HG03571 (cell line): ENCODE results near the gene KYNU.
A peak's percentile ranks its signal among the peaks of the same experiment; 100 is the strongest.

Source experiments
- ATAC-seq: cut with Tn5 transposase; IDR thresholded peaks from one replicate; pipeline ENCODE4 v1.9.1; 2021; ENCODE audit not compliant: unreplicated experiment

The KYNU gene

DNA sequence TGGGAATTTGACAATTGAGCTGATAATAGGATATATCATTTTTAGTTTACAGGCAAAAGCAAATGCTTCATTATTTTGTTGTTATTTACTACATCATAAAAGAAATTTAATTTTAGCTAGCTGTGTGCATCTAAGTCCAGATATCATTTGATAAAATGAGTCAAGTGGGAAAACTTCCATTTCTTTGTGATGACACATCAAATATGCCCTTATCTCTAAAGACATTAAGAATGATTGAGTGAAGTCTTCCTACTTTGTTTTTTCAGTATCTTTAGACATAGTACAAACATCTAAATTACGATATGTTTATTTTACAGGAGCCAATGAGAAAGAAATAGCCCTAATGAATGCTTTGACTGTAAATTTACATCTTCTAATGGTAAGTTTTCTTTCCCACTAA is 77.0 kb downstream of the KYNU start:
- ATAC-seq = no peak

- ATAC-seq = no peak
These were observed 79.7 kb downstream of the KYNU start for GRCh38 chr2:142957144-142957543.

DNA sequence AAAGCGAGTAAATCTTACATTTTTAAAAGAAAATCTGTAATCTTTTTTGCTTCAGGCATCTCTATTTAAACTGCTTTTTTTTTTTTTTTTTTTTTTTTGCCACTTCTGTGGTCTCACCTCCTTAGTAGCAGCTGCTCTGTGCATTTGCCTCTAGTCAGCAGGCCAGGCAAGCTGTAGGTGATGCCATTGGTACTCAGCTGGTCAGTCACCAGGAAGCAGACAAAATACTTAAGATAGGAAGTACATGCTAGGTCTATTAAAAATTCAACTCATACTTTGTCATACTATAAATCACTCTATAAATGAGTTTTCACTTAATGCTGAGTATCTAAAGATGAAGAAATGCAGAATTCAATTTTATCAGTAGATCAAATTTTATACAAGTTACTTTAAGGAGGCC is 83.7 kb downstream of the KYNU start:
- no peak for ATAC-seq

DNA sequence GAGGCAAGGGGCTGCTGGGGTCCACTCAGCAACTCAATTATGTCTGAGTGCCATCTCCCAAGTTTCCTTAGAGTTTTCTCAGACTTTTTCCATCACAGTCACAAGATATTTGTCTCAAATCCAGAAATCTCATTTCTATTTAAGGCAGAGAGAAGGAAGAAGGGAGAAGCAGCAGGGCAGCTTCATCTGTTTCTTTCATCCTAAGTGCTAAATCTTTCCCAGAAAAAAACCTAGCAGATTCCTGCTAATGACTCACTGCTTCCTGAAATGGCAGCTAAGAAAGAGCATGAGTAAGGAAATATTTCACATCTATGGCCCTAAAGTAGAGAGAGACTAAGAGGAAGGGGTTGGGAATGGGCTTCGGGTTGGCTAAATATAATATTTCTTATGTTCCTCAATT is 88.0 kb downstream of the KYNU start:
- ATAC-seq = no peak

DNA sequence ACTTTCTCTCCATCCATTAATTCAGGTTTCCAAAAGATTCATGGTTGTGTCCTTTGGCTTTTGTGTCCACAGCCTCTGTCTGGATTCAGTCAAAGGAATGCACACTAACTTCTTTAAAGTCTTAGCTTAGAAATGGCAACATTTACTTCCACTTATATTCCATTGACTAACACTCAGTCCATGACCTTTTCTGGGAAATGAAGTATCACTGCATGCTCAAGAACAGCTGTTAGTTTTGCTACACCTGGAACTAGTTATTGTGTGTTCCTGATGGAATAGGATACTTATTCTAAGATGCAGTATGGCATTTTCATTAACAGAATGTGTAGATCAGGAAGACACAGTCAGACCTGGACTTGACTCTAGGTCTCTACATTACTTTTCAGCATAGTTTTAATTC is 88.8 kb downstream of the KYNU start:
- no peak for ATAC-seq

DNA sequence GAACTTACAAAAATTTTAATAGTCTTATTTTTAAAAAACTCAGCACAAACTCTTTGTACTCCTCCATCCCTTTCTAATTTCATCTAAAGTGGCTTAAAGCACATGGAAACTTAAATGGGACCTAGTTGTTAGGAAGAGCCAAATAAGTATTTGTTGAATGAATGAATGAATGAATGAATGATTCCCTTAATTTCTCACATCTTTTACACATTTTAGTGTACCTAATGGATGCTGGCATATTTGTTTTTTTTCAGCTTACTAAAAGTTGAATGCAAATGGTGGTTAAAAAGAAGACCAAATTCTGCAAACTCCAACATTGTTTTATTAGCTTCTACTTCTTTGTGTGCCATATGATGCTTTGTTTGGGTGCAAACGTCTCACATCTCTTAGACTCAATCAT is 89.6 kb downstream of the KYNU start:
- ATAC-seq = no peak

DNA sequence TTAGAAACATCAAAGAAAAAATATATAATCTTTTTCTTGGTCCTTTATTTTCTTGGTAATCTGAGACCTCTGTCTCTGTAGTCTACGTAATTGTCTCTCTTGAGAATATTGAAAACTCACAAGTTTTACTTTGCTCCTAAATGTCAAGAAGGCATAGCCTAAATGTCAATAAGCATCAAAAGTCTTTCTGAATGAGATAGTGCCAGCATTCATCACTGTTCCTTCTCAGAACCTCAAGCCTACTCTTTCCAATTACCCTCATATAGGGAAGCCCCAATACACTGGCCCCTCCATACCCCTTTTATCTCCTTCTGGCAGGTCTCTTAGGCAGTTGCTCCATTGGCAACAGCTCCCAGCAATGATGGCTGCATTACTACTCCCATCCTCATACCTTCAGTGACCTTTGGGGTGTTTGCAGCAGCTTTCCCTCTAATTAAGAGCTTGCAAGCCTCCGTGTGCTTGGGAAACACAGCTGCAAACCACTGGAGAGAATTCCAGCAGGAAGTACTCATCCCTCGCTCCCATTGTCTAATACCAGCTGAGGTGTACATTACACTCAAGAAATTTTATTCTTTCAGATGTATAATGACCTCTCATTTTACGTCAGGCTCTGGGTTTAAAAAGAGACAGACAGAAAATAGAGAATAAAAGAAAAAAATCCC is 95.8 kb downstream of the KYNU start:
- ATAC-seq = no peak

DNA sequence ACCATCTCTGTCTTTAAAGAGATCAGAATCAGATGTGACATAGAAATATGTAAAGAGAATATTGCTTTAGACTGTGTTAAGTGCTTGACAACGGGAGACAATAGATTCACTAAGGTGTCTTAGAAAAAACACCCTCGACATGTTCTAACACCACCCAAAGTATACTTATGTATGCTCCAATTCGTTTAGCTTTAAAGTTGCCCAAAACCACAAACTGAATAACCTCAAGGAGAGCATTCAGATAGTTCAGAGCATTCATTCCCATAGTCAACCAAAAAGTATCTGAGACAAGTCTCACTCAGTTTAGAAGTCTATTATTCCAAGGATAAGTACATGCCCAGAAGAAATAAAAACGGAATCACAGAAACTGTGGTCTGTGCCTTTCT is 96.4 kb downstream of the KYNU start:
- ATAC-seq = peak; percentile 17

DNA sequence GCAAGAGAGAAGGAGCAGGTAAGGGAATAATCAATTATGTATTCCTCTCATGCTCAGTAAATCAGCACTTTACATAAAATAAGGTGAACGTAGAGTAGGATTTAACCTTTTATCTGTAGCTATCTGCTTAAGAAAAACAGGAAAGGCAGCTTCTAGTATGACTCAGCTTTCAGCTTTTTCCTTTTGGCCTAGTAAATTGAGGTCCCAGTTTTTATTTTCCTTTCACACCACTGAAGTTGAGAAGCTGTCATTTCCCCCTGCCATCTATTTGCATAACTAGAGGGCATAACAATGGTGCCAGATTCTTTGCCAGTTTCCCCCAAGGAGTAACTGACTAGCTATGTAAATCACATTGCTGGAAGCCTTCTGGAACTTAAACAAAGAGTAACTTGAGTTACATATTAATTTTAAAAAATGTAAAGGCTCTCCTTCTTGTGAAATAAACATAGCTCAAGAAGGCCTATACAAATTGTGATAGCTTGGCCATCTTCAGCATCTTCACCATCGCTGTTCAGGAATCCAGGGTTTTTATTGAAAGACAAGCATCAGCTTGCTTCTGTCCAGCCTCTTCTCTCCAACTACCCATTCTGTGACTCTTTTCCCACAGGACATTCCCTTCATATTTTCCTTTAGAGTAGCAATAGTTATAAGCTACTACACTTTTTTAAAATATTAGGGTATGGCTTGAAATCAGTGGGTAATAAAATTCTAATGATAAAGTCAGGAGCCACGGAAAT is 97.0 kb downstream of the KYNU start:
- ATAC-seq = peak; percentile 53

- ATAC-seq = no peak
These were observed 97.8 kb downstream of the KYNU start for GRCh38 chr2:142975239-142975638.

DNA sequence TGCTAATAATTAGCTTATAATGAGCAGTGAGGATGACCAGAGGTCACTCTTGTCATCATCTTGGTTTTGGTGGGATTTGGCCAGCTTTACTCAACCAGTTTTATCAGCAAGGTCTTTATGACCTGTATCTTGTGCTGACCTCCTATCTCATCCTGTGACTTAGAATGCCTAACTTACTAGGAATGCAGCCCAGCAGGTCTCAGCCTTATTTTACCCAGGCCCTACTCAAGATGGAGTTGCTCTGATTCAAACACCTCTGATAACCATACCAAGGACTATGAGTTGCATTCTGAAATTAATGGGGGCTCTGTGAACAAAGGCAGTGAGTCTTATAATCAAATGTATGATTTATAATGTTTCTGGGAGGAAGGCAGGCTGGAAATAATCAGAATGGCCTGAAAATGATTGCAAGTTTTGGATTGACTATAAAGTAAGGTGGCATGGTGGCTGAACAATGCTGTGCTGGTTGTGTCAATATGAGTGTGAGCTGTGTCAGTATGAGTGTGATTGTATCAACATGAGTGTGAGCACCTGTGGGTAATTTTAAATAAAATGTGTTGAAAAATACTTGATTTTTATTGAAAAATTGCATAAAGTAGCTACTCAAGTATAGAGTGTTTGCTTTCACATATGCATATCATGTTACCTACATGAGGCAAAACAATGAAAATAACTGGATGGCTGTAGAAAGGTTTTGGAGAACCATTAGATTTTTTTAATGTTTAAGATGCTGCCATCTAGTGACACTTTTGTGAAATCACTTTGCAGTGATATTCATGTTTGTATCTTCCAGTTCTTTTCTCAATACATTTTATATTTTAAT is 103.0 kb downstream of the KYNU start:
- ATAC-seq = peak; percentile 35

- no peak for ATAC-seq
These were observed 103.6 kb downstream of the KYNU start for GRCh38 chr2:142981069-142981378.

DNA sequence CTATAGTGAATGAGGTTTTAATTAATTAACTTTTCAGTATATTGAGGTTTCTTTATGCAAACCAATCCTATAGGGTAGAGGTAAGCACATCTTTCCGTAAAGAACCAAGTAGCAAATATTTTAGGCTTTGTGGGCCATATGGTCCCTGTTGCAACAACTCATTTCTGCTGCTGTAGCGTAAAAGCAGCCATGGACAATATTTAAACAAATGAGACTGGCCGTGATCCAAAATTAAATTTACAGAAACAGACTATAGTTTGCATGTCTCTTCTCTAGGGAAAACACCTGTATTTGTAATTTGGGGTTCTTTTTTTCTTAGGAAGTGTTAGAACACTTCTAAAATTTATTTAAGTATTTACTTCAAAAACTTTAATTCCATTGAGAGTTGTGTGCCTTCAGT is 104.3 kb downstream of the KYNU start:
- ATAC-seq = no peak

DNA sequence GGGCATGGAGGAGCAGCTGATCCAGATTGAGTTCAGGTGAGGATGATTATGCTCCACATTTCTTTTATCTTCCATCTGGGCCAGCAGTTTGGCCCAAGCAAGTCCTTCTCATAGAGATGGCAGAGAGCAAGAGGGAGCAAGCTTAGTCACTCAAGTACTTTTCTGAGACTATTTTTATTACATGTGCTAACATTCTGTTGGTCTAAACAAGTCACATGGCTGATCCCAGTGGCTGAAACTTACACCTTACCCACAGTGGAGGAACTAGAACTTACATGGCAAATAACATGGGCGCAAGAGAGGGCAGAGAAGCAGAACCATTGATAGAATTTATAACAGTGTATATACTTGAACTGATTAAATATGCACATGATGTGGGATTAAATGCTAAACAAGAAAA is 105.7 kb downstream of the KYNU start:
- ATAC-seq = no peak

DNA sequence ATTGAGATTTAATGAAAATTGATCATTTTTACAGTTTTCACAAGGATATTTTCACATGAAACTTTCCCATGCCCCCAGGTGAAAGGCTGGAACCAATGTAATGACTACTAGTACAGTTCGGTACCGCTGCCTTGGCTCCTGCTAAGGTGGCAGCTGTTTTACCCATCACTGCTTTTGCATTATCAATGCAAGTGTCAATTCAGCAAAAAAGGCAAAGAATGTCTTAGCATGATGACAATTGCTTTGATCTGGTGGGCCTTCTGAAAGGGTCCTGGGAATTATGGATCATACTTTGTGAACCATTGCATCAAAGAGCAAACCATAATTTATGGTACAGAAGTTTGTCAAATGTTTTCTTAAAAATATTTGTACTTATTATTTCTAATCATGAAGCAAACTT is 107.2 kb downstream of the KYNU start:
- no peak for ATAC-seq

- no peak for ATAC-seq
These were observed 109.6 kb downstream of the KYNU start for GRCh38 chr2:142987044-142987443.

DNA sequence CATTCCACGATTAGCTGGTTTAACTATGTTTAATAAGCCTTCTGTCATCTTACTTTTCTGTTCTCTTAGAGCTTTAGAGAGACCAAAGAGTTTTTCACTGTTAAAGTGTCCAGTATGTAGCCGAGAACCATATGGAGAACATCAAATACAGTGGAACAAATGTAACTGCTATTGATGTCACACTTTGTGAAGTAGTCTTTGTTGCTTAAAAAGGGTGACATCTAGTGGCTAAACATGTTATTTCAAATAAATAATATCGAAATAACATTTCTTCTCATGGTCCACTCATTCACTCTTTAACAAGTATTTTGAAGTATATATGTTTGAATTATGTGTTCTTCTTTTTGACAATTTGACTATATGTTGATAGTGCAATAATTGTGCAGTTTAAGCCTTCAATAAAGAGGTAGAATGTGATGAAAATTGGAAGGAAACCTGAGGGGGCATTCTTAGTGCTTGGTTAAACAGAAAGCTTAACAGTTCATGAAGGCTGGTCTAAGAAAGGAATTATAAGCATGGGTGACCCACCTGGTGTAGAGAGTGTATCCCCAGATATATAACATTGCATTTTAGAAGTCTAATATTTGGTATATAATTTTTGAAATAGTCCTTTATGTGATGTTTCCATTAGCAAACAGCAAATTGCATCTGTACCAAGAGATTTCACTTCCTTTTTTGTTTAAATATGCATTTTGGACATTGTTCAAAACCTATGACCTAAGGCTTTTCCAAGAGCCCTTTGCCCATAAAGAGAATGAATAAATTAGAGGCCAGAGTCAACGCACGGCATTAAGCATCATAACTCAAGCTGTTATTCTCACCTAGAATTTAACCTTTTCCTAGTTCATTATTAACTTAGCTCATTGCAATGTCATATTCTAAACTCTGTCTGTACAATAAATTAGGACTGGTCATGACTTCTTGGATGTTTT is 112.1 kb downstream of the KYNU start:
- peak; percentile 77 for ATAC-seq

- no peak for ATAC-seq
These were observed 113.8 kb downstream of the KYNU start for GRCh38 chr2:142991295-142991694.

GRCh38 chr2:142992840-142993239 is 115.4 kb downstream of the KYNU start:
- ATAC-seq = no peak

DNA sequence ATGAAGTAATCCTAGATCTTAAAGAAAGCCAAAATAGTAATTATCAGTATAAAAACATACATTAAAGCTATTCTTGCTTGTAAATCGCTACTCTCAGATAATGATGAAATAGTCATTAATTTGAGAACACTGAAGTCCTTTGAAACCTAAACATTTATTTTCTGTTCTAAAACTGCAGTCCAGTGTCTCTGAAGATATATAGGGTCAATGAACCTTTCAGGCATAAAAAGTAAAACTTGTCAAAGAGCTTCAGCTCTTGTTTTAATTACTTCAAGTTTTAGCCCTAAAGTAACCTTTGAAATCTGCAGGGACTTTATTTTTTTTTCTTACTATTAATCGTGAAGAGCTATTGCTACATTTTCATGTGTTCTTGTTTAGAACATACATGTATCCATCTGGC is 116.3 kb downstream of the KYNU start:
- ATAC-seq = no peak

DNA sequence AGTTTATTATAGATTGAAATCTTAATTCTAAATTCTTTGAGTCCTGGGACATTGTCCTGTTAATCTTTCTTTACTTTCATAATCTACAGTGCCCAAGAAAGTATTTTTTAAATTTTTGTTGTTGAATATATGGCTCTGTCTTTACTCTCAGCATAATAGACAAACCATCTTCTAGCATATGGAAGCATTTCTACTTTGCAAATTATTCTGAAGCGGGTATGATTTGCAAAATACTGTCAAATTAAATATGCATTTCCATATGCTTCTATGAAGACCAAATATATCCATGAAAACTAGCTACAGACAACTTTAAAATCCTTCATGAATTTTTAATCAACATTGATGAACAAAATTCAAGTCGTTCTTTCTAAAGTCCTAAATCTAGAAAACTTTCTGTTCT is 117.2 kb downstream of the KYNU start:
- no peak for ATAC-seq
